ACHN (cell line): ENCODE results near the gene PDE4B.

Source experiments
- DNase-seq: peaks from one replicate; pipeline ENCODE4 v3.0.0-alpha.2; 2015
- in situ Hi-C: cut with HindIII; loops from 2 replicates; pipeline ENCODE4 v1.10.0; 2017; ENCODE audit warnings: low sequenced_read_pairs, low pct_ligation_motif_present, low pct_unique_long_range_greater_than_20kb

Gene PDE4B

GRCh38 chr1:66223681-66224080, 431.0 kb downstream of the PDE4B start:
- in situ Hi-C loops = no loop called here
- no peak for DNase-seq

- in situ Hi-C loops = loop anchor here (25.0 kb wide), 1 partner anchor 265 kb away; no protein-coding TSS in a partner anchor
- DNase-seq = no peak
Measured at GRCh38 chr1:66226985-66227384, 434.3 kb downstream of the PDE4B start.

GRCh38 chr1:66227966-66228365, 435.3 kb downstream of the PDE4B start:
- in situ Hi-C loops = loop anchor here (25.0 kb wide), 1 partner anchor 266 kb away; no protein-coding TSS in a partner anchor

GRCh38 chr1:66231217-66231616, 438.5 kb downstream of the PDE4B start:
- in situ Hi-C loops = loop anchor here (25.0 kb wide), 1 partner anchor 269 kb away; no protein-coding TSS in a partner anchor

More at GRCh38 chr1:66227966-66228365, 435.3 kb downstream of the PDE4B start:
- DNase-seq = no peak

GRCh38 chr1:66231681-66232463, 439.2 kb downstream of the PDE4B start:
- in situ Hi-C loops = loop anchor here (25.0 kb wide), 1 partner anchor 270 kb away; no protein-coding TSS in a partner anchor
- no peak for DNase-seq

More at GRCh38 chr1:66231217-66231616, 438.5 kb downstream of the PDE4B start:
- peak; percentile 27 for DNase-seq

GRCh38 chr1:66237042-66237441, 444.3 kb downstream of the PDE4B start:
- no peak for DNase-seq
- in situ Hi-C loops = loop anchor here (25.0 kb wide), 1 partner anchor 275 kb away; no protein-coding TSS in a partner anchor

GRCh38 chr1:66237722-66238479, 445.2 kb downstream of the PDE4B start:
- no peak for DNase-seq
- in situ Hi-C loops = loop anchor here (25.0 kb wide), 1 partner anchor 276 kb away; no protein-coding TSS in a partner anchor

- no peak for DNase-seq
- in situ Hi-C loops = loop anchor here (25.0 kb wide), 1 partner anchor 278 kb away; no protein-coding TSS in a partner anchor
Measured at GRCh38 chr1:66239834-66240233, 447.1 kb downstream of the PDE4B start.

GRCh38 chr1:66240491-66241484, 448.1 kb downstream of the PDE4B start:
- DNase-seq = no peak
- in situ Hi-C loops = loop anchor here (25.0 kb wide), 1 partner anchor 278 kb away; no protein-coding TSS in a partner anchor

- in situ Hi-C loops = loop anchor here (25.0 kb wide), 1 partner anchor 281 kb away; no protein-coding TSS in a partner anchor
- peak; percentile 55 for DNase-seq
Measured at GRCh38 chr1:66242646-66243547, 450.2 kb downstream of the PDE4B start.

- DNase-seq = no peak
- in situ Hi-C loops = loop anchor here (25.0 kb wide), 1 partner anchor 281 kb away; no protein-coding TSS in a partner anchor
Measured at GRCh38 chr1:66243548-66244130, 450.9 kb downstream of the PDE4B start.

- in situ Hi-C loops = loop anchor here (25.0 kb wide), 1 partner anchor 282 kb away; no protein-coding TSS in a partner anchor
Measured at GRCh38 chr1:66244429-66244828, 451.7 kb downstream of the PDE4B start.

GRCh38 chr1:66245691-66246090, 453.0 kb downstream of the PDE4B start:
- no peak for DNase-seq
- in situ Hi-C loops = loop anchor here (25.0 kb wide), 1 partner anchor 283 kb away; no protein-coding TSS in a partner anchor

More at GRCh38 chr1:66244429-66244828, 451.7 kb downstream of the PDE4B start:
- DNase-seq = no peak

GRCh38 chr1:66246351-66247269, 453.9 kb downstream of the PDE4B start:
- no peak for DNase-seq
- in situ Hi-C loops = loop anchor here (25.0 kb wide), 1 partner anchor 284 kb away; no protein-coding TSS in a partner anchor
